GM18907 (cell line): ENCODE measurements around the gene APOL5.
"Not testable (repeated sequence)": the region's sequence is repeated elsewhere in the genome, so short reads cannot be mapped to it uniquely, and the experiment has no call there.

Experiments used
- ATAC-seq: cut with Tn5 transposase; IDR thresholded peaks from one replicate; pipeline ENCODE4 v1.9.1; 2021; ENCODE audit warnings: mild to moderate bottlenecking, moderate library complexity; ENCODE audit not compliant: unreplicated experiment

The APOL5 gene

GRCh38 chr22:35717572-35717971 lies at the start of gene APOL5:
APOL5 (plus strand) TSS chr22:35717872; CDS start chr22:35717872, 0 bp downstream.
- no peak for ATAC-seq

GRCh38 chr22:35674335-35674734 lies 43.3 kb upstream of the APOL5 start:
- no peak for ATAC-seq

- ATAC-seq = not testable (repeated sequence)
Observed at GRCh38 chr22:35676065-35676464, 41.6 kb upstream of the APOL5 start.

GRCh38 chr22:35677460-35678187 lies 40.0 kb upstream of the APOL5 start:
- ATAC-seq = no peak

GRCh38 chr22:35678836-35679235 lies 38.8 kb upstream of the APOL5 start:
- no peak for ATAC-seq

- not testable (repeated sequence) for ATAC-seq
Observed at GRCh38 chr22:35679492-35679891, 38.2 kb upstream of the APOL5 start.

GRCh38 chr22:35681454-35682052 lies 36.1 kb upstream of the APOL5 start:
- no peak for ATAC-seq

- ATAC-seq = no peak
Observed at GRCh38 chr22:35683560-35683959, 34.1 kb upstream of the APOL5 start.

- ATAC-seq = no peak
Observed at GRCh38 chr22:35684270-35684700, 33.4 kb upstream of the APOL5 start.

- ATAC-seq = no peak
Observed at GRCh38 chr22:35684732-35685131, 32.9 kb upstream of the APOL5 start.

GRCh38 chr22:35685731-35686130 lies 31.9 kb upstream of the APOL5 start:
- ATAC-seq = no peak

GRCh38 chr22:35686298-35686697 lies 31.4 kb upstream of the APOL5 start:
- ATAC-seq = no peak

GRCh38 chr22:35687461-35687860 lies 30.2 kb upstream of the APOL5 start:
- ATAC-seq = no peak

- ATAC-seq = no peak
Observed at GRCh38 chr22:35688913-35689675, 28.6 kb upstream of the APOL5 start.

GRCh38 chr22:35690001-35690400 lies 27.7 kb upstream of the APOL5 start:
- ATAC-seq = no peak

GRCh38 chr22:35695202-35695601 lies 22.5 kb upstream of the APOL5 start:
- no peak for ATAC-seq

GRCh38 chr22:35697142-35697541 lies 20.5 kb upstream of the APOL5 start:
- ATAC-seq = no peak

GRCh38 chr22:35699852-35700251 lies 17.8 kb upstream of the APOL5 start:
- ATAC-seq = not testable (repeated sequence)

- no peak for ATAC-seq
Observed at GRCh38 chr22:35703861-35704584, 13.6 kb upstream of the APOL5 start.

GRCh38 chr22:35705141-35705540 lies 12.5 kb upstream of the APOL5 start:
- no peak for ATAC-seq

GRCh38 chr22:35708453-35708852 lies 9.2 kb upstream of the APOL5 start:
- ATAC-seq = no peak
